HG03520 (cell line): Measurements from ENCODE around the gene NKAIN2.

ENCODE experiments used
- ATAC-seq: cut with Tn5 transposase; IDR thresholded peaks from one replicate; pipeline ENCODE4 v1.9.1; 2021; ENCODE audit warnings: mild to moderate bottlenecking, moderate library complexity; ENCODE audit not compliant: unreplicated experiment

The NKAIN2 gene

DNA sequence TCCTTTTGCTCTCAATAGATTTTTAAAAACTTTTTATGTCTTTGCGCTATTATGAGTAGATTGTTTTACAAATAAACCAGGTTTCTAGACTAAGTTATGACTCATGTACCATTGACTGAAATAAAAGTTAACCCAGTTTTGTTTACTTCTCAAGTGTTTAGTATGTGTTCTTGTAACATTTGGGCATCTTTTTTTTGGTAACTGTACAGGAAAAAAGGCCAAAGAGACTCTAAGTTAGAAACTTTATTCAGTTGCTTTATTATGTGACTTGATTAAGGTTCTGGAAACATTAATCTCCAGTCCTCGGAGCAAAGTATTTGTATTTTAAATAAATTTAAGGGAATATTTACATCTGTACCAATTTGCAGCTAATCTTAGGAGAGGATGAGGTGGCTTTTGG is 2.9 kb downstream of the NKAIN2 start:
- ATAC-seq: no peak

GRCh38 chr6:123808556-123808955 is 4.9 kb downstream of the NKAIN2 start:
- ATAC-seq: no peak

- no peak for ATAC-seq
These were observed 6.5 kb downstream of the NKAIN2 start for GRCh38 chr6:123810214-123810613.

GRCh38 chr6:123810948-123811347 is 7.3 kb downstream of the NKAIN2 start:
- ATAC-seq: no peak

DNA sequence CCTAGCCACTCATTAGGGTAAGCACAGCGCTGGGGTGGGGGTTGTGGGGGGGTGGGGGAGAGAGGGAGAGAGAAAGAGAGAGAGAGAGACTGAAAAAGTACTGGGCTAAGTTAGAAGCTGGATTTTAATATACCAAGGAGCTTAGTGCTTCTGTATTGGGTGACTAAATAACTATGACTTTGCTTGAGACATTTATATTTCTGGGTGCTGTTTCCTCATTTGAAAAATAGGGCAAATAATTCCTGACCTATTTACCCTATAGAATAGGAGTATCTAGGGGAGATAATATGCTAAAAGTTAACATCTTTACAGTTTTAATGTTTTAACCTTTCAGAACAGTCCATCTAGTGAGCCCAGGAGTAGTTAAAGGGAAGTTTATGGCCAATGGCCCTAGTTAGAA is 7.7 kb downstream of the NKAIN2 start:
- ATAC-seq: no peak

- ATAC-seq: no peak
These were observed 9.0 kb downstream of the NKAIN2 start for GRCh38 chr6:123812621-123813020.

- no peak for ATAC-seq
These were observed 17.4 kb downstream of the NKAIN2 start for GRCh38 chr6:123821112-123821511.

DNA sequence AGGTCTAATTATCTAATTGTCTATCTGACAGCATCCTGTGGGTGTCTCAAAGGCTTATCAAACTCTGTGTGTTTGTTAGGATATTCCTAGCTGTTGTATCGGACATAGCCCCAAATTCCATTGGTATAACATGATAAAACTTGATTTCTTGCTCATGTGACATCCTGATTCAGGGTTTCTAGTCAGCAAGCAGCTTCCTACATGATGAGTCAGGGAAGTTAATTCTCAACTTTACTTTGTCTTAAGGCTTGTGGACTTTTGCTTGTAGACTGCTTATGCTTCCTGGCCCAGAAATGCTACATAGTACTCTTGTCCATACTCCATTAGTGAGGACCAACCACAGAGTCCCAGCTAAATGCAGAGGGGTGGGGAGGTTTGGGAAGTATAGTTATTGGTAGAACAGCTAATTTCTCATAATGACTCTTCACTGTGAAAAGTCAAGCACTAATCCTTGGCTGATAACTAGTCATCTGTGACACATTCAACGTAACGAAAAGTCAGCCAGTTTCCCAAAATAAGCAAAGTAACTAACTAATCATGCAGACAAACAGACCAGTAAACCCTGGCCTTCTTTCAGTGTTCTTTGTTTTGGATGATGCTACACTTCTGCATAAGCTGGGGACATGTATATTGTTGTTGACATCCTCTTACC is 25.8 kb downstream of the NKAIN2 start:
- no peak for ATAC-seq

DNA sequence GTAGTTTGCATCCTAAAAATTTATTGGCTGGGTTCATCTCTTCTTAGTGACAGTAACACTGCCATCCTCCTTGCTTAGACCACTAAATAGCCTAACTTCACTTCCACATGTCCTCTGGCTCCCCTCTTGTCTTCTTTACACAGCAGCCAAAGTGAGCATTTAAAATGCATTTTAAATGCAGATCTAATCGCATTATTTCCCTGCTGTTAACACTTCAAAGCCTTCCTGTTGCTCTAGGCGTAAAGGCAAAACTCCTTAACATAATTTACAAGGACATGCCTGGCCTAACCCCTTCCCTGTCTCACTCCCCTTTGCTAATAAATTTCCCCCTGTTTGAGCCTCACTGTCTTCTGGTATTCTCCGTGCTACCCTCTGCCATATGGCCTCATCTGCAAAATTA is 26.5 kb downstream of the NKAIN2 start:
- no peak for ATAC-seq

DNA sequence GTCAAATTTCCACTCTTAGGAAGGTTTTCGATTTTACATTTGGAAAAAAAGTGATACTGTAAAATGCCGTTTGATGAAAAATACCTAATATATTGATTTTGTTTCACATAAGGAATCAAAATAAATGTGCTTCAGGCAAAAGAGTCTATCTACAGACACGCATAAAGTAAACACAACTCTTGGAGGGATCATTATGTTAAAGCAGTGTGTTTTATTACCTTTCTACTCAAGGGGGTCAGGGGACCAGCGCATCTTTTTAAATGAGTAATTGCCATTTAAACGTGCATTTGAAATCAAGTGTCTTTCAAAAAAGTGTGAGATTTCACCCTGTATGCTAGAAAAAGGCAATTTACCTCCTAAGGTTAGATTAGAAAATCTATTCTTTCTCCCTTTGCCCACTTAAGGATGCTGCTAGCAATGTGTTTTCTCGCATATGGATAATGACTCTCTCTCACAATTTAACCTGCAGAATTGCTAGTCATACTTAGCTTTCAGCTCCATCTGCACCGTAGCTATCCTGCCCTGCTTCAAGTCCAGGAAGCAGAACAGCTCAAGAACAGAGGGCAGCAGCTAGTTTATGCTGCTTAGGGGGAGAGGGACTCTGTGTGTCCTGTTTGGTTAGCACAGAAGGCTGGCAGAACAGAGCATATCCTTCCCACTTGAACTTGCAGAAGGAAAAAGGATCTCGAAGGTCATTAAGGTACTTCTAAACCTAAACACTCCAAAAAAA is 35.0 kb downstream of the NKAIN2 start:
- ATAC-seq: no peak

DNA sequence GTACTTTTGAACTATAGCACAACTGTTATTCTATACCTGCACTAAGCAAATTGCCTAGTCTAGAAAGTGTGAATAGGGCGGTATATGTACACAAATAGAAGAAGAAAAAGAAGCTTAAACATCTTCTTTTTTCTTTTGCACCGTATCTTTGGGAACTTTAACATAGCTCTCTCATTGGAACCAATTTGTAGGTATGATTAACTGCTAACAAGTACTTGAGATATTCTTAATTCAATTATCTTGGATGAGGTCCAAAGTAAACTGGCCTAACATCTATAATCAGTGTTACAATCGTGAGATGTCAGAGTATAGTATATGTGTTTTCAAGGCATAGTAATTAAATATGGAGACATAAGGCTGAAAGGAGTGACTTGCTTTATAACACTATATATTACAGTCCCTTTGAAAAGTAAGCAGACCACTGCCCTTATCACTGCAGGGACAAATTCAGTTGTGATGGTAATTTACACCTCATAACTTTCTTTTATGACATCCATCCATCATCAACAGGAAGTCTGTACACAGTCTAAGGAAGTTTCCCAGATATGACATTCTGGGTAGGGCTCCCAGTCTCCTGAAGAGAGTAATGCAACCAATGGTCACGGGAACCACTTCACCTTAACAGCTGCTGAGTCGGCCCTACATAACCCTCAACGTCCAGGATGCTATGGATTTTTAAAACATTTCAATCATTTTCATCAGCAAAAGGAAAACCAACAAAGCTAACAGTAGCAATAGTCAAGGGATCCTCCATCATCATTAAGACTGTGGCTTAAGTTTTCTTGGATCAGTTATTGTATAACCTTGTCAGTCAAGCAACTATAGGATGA is 37.6 kb downstream of the NKAIN2 start:
- no peak for ATAC-seq

- no peak for ATAC-seq
These were observed 40.3 kb downstream of the NKAIN2 start for GRCh38 chr6:123844011-123844410.

DNA sequence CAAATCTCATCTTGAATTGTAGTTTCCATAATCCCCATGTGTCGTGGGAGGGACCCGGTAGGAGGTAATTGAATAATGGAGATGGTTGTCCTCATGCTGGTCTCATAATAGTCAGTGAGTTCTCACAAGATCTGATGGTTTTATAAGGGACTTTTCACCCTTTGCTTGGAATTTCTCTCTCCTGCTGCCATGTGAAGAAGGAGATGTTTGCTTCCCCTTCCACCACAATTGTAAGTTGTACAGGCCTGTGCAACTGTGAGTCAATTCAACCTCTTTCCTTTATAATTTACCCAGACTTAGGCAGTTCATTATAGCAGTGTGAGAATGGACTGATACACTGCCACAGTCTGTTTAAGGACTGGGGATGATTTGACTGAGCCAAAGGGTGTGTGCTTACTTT is 44.7 kb downstream of the NKAIN2 start:
- ATAC-seq: no peak

GRCh38 chr6:123849406-123849805 is 45.7 kb downstream of the NKAIN2 start:
- no peak for ATAC-seq

DNA sequence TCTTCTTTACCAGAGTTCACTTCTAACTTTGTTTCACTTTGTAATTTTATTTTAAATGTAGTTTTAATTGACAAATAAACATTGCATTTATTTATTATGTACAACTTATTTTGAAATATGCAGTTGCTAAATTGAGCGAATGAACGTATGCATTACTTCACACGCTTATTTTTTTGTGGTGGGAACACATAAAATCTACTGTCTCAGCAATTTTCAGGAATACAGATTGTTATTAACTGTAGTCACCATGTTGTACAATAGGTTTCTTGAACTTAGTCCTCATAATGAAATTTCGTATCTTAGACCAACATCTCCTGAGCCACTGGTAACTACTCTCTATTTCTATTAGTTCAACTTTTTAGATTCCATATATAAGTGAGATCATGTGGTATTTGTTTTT is 46.9 kb downstream of the NKAIN2 start:
- no peak for ATAC-seq

DNA sequence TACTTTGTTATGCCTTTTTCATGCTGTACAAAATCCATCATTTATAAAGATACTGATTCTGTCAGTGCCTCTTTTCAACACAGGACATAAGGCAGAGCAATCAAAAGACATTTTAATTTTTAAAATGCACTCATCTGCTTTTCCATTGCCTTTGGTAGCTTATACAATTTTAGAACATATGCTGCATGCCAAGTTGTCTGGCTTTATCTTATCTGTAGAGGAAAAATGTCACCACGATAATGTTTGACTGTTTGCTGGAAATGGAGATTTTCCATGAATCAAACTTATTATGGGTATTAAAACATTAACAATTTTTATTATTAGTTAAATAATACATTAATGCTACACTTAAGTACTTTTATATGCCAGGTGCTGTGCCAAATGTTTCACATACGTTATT is 50.5 kb downstream of the NKAIN2 start:
- no peak for ATAC-seq

DNA sequence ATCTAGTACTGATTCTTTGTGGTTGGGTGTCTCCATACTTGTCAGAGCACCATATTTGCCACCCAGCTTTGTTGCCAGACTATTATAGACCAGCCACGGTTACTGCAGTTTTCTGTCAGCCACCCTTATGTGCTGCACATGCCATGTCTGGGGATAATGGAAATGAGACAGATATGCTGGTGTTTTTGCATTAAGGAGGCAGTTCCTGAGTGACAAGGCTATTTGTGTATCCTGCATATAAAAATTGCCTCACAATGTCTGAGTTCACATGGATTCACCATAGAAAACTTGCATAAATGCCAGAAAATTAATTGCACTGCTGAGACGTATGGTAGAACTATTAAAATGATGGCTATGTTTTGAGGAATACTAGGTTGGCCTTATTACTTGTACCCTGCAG is 51.8 kb downstream of the NKAIN2 start:
- ATAC-seq: no peak

DNA sequence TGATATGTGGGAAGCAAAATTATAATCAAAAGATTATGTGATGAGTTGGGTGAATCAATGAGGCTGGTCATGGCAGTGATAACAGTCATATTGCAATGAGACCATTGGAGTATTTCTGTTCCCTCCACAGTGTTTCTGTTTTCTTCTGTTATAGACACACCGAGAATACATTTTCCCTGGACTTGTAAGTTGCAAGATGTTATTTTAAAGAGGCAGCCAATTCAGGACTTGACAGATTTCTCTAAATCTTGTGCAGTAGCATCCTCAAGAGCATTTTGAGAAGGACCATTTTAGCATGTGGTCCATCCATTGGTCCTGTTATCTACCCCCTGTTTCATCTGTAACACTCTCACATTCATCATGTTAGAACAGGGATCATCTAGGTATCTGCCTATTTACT is 55.6 kb downstream of the NKAIN2 start:
- no peak for ATAC-seq

- no peak for ATAC-seq
These were observed 65.7 kb downstream of the NKAIN2 start for GRCh38 chr6:123869334-123869733.

GRCh38 chr6:123873974-123874373 is 70.3 kb downstream of the NKAIN2 start:
- ATAC-seq: no peak

GRCh38 chr6:123875784-123876183 is 72.1 kb downstream of the NKAIN2 start:
- ATAC-seq: no peak

DNA sequence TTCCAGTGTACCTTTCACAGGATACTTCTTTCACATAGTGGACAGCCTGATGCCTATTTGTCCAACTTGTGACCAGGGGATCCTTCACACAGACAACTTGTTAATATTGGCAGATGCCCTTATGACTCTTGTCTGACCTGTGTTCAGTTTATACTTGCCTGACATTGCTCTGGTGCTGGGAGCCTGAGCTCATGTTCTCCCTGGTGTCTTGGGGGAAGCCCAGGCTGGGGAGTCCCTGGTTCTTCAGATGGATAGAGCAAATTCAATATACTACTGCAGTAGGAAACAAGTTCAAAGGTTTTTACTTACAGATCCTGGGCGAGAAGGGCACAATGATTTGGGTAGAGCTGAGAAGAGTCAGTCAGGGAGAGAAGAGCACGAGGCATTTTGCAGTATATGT is 76.1 kb downstream of the NKAIN2 start:
- no peak for ATAC-seq
